NB4 (cell line): ENCODE measurements around the gene PIK3CD.

ENCODE experiments used
- MYC ChIP-seq: IDR thresholded peaks from 2 replicates; pipeline ENCODE4 v1.6.1; 2011; ENCODE audit warnings: low read depth, low read length
- POLR2A ChIP-seq: IDR thresholded peaks from 2 replicates; pipeline ENCODE4 v1.6.1; 2011; ENCODE audit warnings: mild to moderate bottlenecking; ENCODE audit not compliant: insufficient read length; ENCODE audit errors: extremely low read depth
- TF ChIP-seq, protein P1 (sequence below): IDR thresholded peaks from one replicate; pipeline ENCODE4 v1.5.1; 2012; ENCODE audit warnings: low read depth, low read length
- TF ChIP-seq, protein P2 (sequence below): IDR thresholded peaks from 2 replicates; pipeline ENCODE4 v1.6.1; 2011; ENCODE audit warnings: low read depth, low read length

DNA sequence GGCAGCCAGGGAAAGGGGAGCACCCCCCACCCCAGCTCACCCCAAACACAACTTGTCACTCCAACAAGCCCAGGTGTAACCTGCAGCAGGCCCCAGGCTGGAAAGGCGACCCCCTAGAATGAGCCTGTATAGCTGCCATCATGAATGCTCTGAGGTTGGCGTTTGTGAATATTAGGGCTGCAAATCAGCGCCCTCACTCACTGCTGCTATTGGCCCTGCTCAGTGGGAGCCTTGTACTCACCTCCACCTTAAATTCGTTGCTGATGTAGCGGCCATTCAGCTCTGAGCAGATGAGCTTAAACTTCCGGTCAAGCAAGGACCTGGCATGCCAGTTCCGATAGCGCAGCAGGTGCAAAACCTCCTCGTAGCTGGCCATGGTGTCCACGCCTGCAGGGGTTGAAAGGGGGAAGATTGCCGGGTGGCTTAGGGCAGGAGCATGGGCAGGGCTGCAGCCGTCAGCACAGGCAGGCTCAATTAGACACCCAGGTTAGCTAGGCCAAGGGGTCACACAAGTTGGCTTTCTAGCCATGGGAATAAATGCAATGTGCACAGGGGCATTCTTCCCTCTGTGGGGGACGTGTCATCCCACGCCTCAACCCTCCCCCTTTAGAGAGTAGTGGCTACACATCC lies 81.7 kb downstream of the PIK3CD start:
- TF ChIP-seq, protein P1, sequence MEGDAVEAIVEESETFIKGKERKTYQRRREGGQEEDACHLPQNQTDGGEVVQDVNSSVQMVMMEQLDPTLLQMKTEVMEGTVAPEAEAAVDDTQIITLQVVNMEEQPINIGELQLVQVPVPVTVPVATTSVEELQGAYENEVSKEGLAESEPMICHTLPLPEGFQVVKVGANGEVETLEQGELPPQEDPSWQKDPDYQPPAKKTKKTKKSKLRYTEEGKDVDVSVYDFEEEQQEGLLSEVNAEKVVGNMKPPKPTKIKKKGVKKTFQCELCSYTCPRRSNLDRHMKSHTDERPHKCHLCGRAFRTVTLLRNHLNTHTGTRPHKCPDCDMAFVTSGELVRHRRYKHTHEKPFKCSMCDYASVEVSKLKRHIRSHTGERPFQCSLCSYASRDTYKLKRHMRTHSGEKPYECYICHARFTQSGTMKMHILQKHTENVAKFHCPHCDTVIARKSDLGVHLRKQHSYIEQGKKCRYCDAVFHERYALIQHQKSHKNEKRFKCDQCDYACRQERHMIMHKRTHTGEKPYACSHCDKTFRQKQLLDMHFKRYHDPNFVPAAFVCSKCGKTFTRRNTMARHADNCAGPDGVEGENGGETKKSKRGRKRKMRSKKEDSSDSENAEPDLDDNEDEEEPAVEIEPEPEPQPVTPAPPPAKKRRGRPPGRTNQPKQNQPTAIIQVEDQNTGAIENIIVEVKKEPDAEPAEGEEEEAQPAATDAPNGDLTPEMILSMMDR: no peak
- TF ChIP-seq MYC: no peak
- no peak for TF ChIP-seq POLR2A
- TF ChIP-seq, protein P2, sequence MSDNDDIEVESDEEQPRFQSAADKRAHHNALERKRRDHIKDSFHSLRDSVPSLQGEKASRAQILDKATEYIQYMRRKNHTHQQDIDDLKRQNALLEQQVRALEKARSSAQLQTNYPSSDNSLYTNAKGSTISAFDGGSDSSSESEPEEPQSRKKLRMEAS: no peak
